Measurements from ENCODE around the gene IPO4.

- no peak for TF ChIP-seq ZBTB26 (tag by site-specific recombination; optimal IDR thresholded peaks at IDR 0.05)
- no peak for TF ChIP-seq CTCF (tag by site-specific recombination; IDR thresholded peaks at IDR 0.05)
- no peak for TF ChIP-seq ZNF571 (tag by site-specific recombination; IDR thresholded peaks at IDR 0.05)
- TF ChIP-seq YY1 (tag by site-specific recombination; IDR thresholded peaks at IDR 0.05) = no peak
- TF ChIP-seq ZNF704 (tag by site-specific recombination; IDR thresholded peaks at IDR 0.05) = no peak
- TF ChIP-seq GLI4 (tag by site-specific recombination; IDR thresholded peaks at IDR 0.05) = no peak
- no peak for TF ChIP-seq TSHZ1 (tag by site-specific recombination; IDR thresholded peaks at IDR 0.05; ENCODE audit: borderline replicate concordance)
- TF ChIP-seq REPIN1 (tag by site-specific recombination; IDR thresholded peaks at IDR 0.05; ENCODE audit: low read depth) = no peak
- no peak for TF ChIP-seq REST (tag by site-specific recombination; IDR thresholded peaks at IDR 0.05)
- no peak for TF ChIP-seq RBAK (tag by site-specific recombination; IDR thresholded peaks at IDR 0.05)
- TF ChIP-seq ZNF211 (tag by site-specific recombination; IDR thresholded peaks at IDR 0.05; ENCODE audit: low read depth) = no peak
- no peak for TF ChIP-seq KLF1 (tag by site-specific recombination; IDR thresholded peaks at IDR 0.05)
Measured at GRCh38 chr14:24228902-24229301, 40.3 kb upstream of the IPO4 start.
